Measurements from ENCODE around the gene EFNA2.

GRCh38 chr19:1254081-1254527 lies 31.6 kb upstream of the EFNA2 start:
- TF ChIP-seq CTCF (IDR thresholded peaks at IDR 0.05) (no peak), POLR2AphosphoS5 (IDR thresholded peaks at IDR 0.05; ENCODE audit: insufficient read depth in 1 of 2, low read depth in 1 of 2) (no peak), POLR2A (IDR thresholded peaks at IDR 0.05) (no peak)

All from vagina (tissue), 2 donors.